SK-N-SH (cell line): ENCODE measurements around the gene E4F1. TPM values are rescaled to one million over a fixed set of nuclear protein-coding genes. Genes with fewer than 3 reads are reported as not detected.

ENCODE experiments used
- CTCF ChIA-PET: fragments of 300-600, 350-600 bp; formaldehyde crosslinking; extraction: SDS; loops from one replicate; lab custom pipeline; 2021; lab: Yijun Ruan, JAX
- POLR2A ChIA-PET: fragments of 350-600 bp; sonication (Branson Sonifier 250); formaldehyde crosslinking; extraction: SDS; loops from one replicate; lab custom pipeline; 2020; ENCODE audit warnings: antibody characterized with exemption, inconsistent platforms; lab: Yijun Ruan, JAX
- DNase-seq: peaks from one replicate; pipeline ENCODE4 v3.0.0; 2012
- H2AFZ ChIP-seq: fragments of 200-600 bp; sonication (generic); 2 replicates; pipeline ENCODE4 v1.8.1; 2016; ENCODE audit warnings: antibody characterized with exemption, mild to moderate bottlenecking, low read depth
- H3F3A ChIP-seq: fragments of 200-600 bp; sonication (generic); replicated peaks from 2 replicates; pipeline ENCODE3; 2016; ENCODE audit warnings: antibody characterized with exemption, mild to moderate bottlenecking; ENCODE audit not compliant: insufficient read depth
- H3K27ac ChIP-seq, 2 experiments: fragments of 200-500 bp in 1 of 2; fragments of 200-600 bp in 1 of 2; sonication (Bioruptor generic) in 1 of 2; sonication (generic), shearing (Covaris generic) in 1 of 2; 2 replicates each; pipeline versions ENCODE4 v1.5.1 to v1.6.1; 2014 to 2016; ENCODE audit warnings: low read depth in 2 of 2, inconsistent platforms in 1 of 2, low read length in 1 of 2, mild to moderate bottlenecking in 1 of 2, mixed read lengths in 1 of 2
- H3K27me3 ChIP-seq: fragments of 200-600 bp; sonication (generic), shearing (Covaris generic); 2 replicates; pipeline ENCODE4 v1.6.1; 2016; ENCODE audit warnings: mixed run types; ENCODE audit not compliant: insufficient read depth
- H3K36me3 ChIP-seq, 2 experiments: fragments of 200-500 bp in 1 of 2; fragments of 200-600 bp in 1 of 2; sonication (Bioruptor generic) in 1 of 2; sonication (generic) in 1 of 2; replicated peaks in 1 of 2; 2 replicates each; pipeline versions ENCODE3 to v1.5.1; 2014 to 2016; ENCODE audit warnings: low read length in 1 of 2, mild to moderate bottlenecking in 1 of 2; ENCODE audit not compliant: insufficient read depth in 2 of 2, control insufficient read depth in 1 of 2
- H3K4me1 ChIP-seq, 2 experiments: fragments of 200-500 bp in 1 of 2; fragments of 200-600 bp in 1 of 2; sonication (Bioruptor generic) in 1 of 2; sonication (generic), shearing (Covaris generic) in 1 of 2; 2 replicates each; pipeline versions ENCODE4 v1.5.1 to v1.6.1; 2014 to 2016; ENCODE audit warnings: low read depth in 1 of 2, low read length in 1 of 2, mixed run types in 1 of 2; ENCODE audit not compliant: insufficient read depth in 2 of 2, control insufficient read depth in 1 of 2
- H3K4me2 ChIP-seq: fragments of 200-600 bp; sonication (generic), shearing (Covaris generic); 2 replicates; pipeline ENCODE4 v1.6.1; 2017; ENCODE audit warnings: mixed run types
- H3K4me3 ChIP-seq, 2 experiments: fragments of 200-500 bp in 1 of 2; fragments of 200-600 bp in 1 of 2; sonication (Bioruptor generic) in 1 of 2; sonication (generic), shearing (Covaris generic) in 1 of 2; 2 replicates each; pipeline versions ENCODE4 v1.5.1 to v1.8.1; 2014 to 2016; ENCODE audit warnings: low read depth in 2 of 2, inconsistent platforms in 1 of 2, low read length in 1 of 2, mild to moderate bottlenecking in 1 of 2, mixed read lengths in 1 of 2, moderate library complexity in 1 of 2
- H3K79me2 ChIP-seq: fragments of 200-600 bp; sonication (generic); 2 replicates; pipeline ENCODE4 v1.8.1; 2017; ENCODE audit warnings: mild to moderate bottlenecking; ENCODE audit not compliant: insufficient read depth
- H3K9ac ChIP-seq: fragments of 200-600 bp; sonication (generic); 2 replicates; pipeline ENCODE4 v1.6.1; 2017; ENCODE audit warnings: mixed run types
- H3K9me2 ChIP-seq: fragments of 200-600 bp; sonication (generic); 2 replicates; pipeline ENCODE4 v1.6.1; 2017; ENCODE audit warnings: mixed run types
- H3K9me3 ChIP-seq: fragments of 200-600 bp; sonication (generic); 2 replicates; pipeline ENCODE4 v1.6.1; 2017; ENCODE audit warnings: mixed run types, mild to moderate bottlenecking, moderate library complexity
- H4K20me1 ChIP-seq: fragments of 200-600 bp; sonication (generic); 2 replicates; pipeline ENCODE4 v1.6.1; 2017; ENCODE audit warnings: mild to moderate bottlenecking, mixed run types; ENCODE audit not compliant: insufficient read depth
- ELF1 ChIP-seq: IDR thresholded peaks from 2 replicates; pipeline ENCODE4 v1.4.0; 2012
- EP300 ChIP-seq, 2 experiments: IDR thresholded peaks; 2 replicates each; pipeline versions ENCODE4 v1.4.0 to v1.6.1; 2012; ENCODE audit warnings: borderline replicate concordance in 1 of 2, low read depth in 1 of 2, low read length in 1 of 2
- FOSL2 ChIP-seq: IDR thresholded peaks from 2 replicates; pipeline ENCODE4 v1.4.0; 2012; ENCODE audit warnings: low read depth, mild to moderate bottlenecking, moderate library complexity, borderline replicate concordance
- FOXJ3 ChIP-seq: sonication (generic); formaldehyde crosslinking; IDR thresholded peaks from 2 replicates; pipeline ENCODE4 v1.5.1; 2020; ENCODE audit warnings: mild to moderate bottlenecking, missing genetic modification reagents
- FOXM1 ChIP-seq: IDR thresholded peaks from 2 replicates; pipeline ENCODE4 v1.4.0; 2012; ENCODE audit warnings: low read depth, mild to moderate bottlenecking
- GABPA ChIP-seq: IDR thresholded peaks from 2 replicates; pipeline ENCODE4 v1.4.0; 2012; ENCODE audit warnings: low read depth, mild to moderate bottlenecking
- GATA2 ChIP-seq: sonication (generic); formaldehyde crosslinking; IDR thresholded peaks from 2 replicates; pipeline ENCODE4 v1.5.0; 2020; ENCODE audit warnings: mild to moderate bottlenecking, missing genetic modification reagents
- IRF3 ChIP-seq: fragments of 150-350 bp; IDR thresholded peaks from 2 replicates; pipeline ENCODE4 v1.6.1; 2016; ENCODE audit warnings: mild to moderate bottlenecking, low read depth, low read length
- JUND ChIP-seq: IDR thresholded peaks from 2 replicates; pipeline ENCODE4 v1.4.0; 2012
- MEF2A ChIP-seq: IDR thresholded peaks from 2 replicates; pipeline ENCODE4 v1.4.0; 2012; ENCODE audit warnings: low read depth, borderline replicate concordance
- POLR2AphosphoS5 ChIP-seq: IDR thresholded peaks from 2 replicates; pipeline ENCODE4 v1.6.1; 2012; ENCODE audit warnings: low read depth, low read length
- RAD21 ChIP-seq: IDR thresholded peaks from 2 replicates; pipeline ENCODE4 v1.6.1; 2012; ENCODE audit warnings: mild to moderate bottlenecking, low read length
- RCOR1 ChIP-seq: fragments of 150-350 bp; IDR thresholded peaks from 2 replicates; pipeline ENCODE4 v1.6.1; 2017; ENCODE audit warnings: antibody characterized with exemption, low read length
- REST ChIP-seq: IDR thresholded peaks from 2 replicates; pipeline ENCODE4 v1.6.1; 2012; ENCODE audit warnings: mild to moderate bottlenecking, low read depth, low read length, moderate library complexity
- RXRA ChIP-seq: IDR thresholded peaks from 2 replicates; pipeline ENCODE4 v1.4.0; 2012; ENCODE audit warnings: low read depth, mild to moderate bottlenecking, borderline replicate concordance
- SIN3A ChIP-seq: IDR thresholded peaks from 2 replicates; pipeline ENCODE4 v1.6.1; 2012; ENCODE audit warnings: low read depth, mild to moderate bottlenecking, low read length, moderate library complexity, borderline replicate concordance
- SMC3 ChIP-seq: IDR thresholded peaks from 2 replicates; pipeline ENCODE4 v1.6.1; 2012; ENCODE audit warnings: low read depth, low read length, improper control_type of control experiment
- USF2 ChIP-seq: fragments of 150-350 bp; IDR thresholded peaks from 2 replicates; pipeline ENCODE4 v1.6.1; 2017; ENCODE audit warnings: antibody characterized with exemption, low read length, low read depth, borderline replicate concordance
- ZBTB33 ChIP-seq: IDR thresholded peaks from 2 replicates; pipeline ENCODE4 v1.4.0; 2012; ENCODE audit warnings: low read depth, borderline replicate concordance
- WGBS: methylation state at CpG from one replicate; pipeline ENCODE4 v1.1.6; 2017; ENCODE audit warnings: low lambda C conversion rate; 5-methylcytosine and 5-hydroxymethylcytosine counted together
- polyA plus RNA-seq, 3 experiments: library from polyadenylated mRNA; depleted of rRNA; stranded (reverse); fragments of >200 nt; gene quantifications; 2 replicates each; pipeline ENCODE4 v1.2.3, GENCODE V29; 2012

The E4F1 gene
- polyA plus RNA-seq, 1 of the 3 experiments (the other 2 are of a cell fraction), result 33.0 TPM

- H3K79me2 ChIP-seq, result no peaks in the 10 kb centered on the region
- no peak overlapping the region for H3K4me3 ChIP-seq
- no peak for DNase-seq
- H3K9ac ChIP-seq, result no peak overlapping the region
- H3K36me3 ChIP-seq, result peaks cover 0 to 12% of the 10 kb centered on the region in 2 experiments
- no peak overlapping the region for H3K27ac ChIP-seq
- H3K9me3 ChIP-seq, result no peaks in the 10 kb centered on the region
- TF ChIP-seq SIN3A (no peak), USF2 (no peak), JUND (no peak), GATA2 (CRISPR knock-in tag) (no peak), SMC3 (no peak), IRF3 (no peak), RCOR1 (no peak), EP300 (IDR thresholded peaks at IDR 0.05; ENCODE audit: borderline replicate concordance in 1 of 2, low read depth in 1 of 2, low read length in 1 of 2) (no peak), MEF2A (no peak), ELF1 (no peak), REST (no peak), GABPA (no peak), RAD21 (no peak), RXRA (no peak), FOSL2 (no peak), FOXJ3 (CRISPR knock-in tag) (no peak), FOXM1 (no peak), ZBTB33 (no peak), POLR2AphosphoS5 (no peak)
- H3K4me2 ChIP-seq, result no peak overlapping the region
- CTCF ChIA-PET, result no interaction called here
- 96% methylated on average over 5 of the region's 26 CpGs for WGBS
- no peaks in the 10 kb centered on the region for H3K27me3 ChIP-seq
- no peak overlapping the region for H2AFZ ChIP-seq
- no peaks in the 10 kb centered on the region for H3F3A ChIP-seq
- H4K20me1 ChIP-seq, result no peaks in the 10 kb centered on the region
- no peaks in the 10 kb centered on the region for H3K4me1 ChIP-seq
- POLR2A ChIA-PET, result interaction anchor here (1.5 kb wide), 1 partner anchor 12 kb away, joined by 3 read pairs; no protein-coding TSS in a partner anchor
- no peaks in the 10 kb centered on the region for H3K9me2 ChIP-seq
Measured at GRCh38 chr16:2282866-2283555, 59.6 kb downstream of the E4F1 start.
